Fibroblast of mammary gland (primary cell): Measurements from ENCODE around the gene MSH3.
A peak's percentile ranks its signal among the peaks of the same experiment; 100 is the strongest.
"Not testable (repeated sequence)": the region's sequence is repeated elsewhere in the genome, so short reads cannot be mapped to it uniquely, and the experiment has no call there.

Experiments used
- DNase-seq: peaks from one replicate; pipeline ENCODE4 v3.0.0-alpha.2; 2010; ENCODE audit warnings: low read depth
- H3K4me3 ChIP-seq: 2 replicates; pipeline ENCODE4 v1.5.1; 2011; ENCODE audit warnings: low read depth, mild to moderate bottlenecking, low read length, moderate library complexity; ENCODE audit not compliant: control insufficient read depth
- CTCF ChIP-seq: conservative IDR thresholded peaks from 2 replicates; pipeline ENCODE4 v1.5.1; 2011; ENCODE audit warnings: low read depth, low read length, inconsistent platforms; ENCODE audit not compliant: control insufficient read depth, insufficient read depth

The MSH3 gene

GRCh38 chr5:80777347-80778287 is 123.2 kb downstream of the MSH3 start:
- H3K4me3 ChIP-seq = no peak overlapping the region
- no peak for DNase-seq
- no peak for TF ChIP-seq CTCF

DNA sequence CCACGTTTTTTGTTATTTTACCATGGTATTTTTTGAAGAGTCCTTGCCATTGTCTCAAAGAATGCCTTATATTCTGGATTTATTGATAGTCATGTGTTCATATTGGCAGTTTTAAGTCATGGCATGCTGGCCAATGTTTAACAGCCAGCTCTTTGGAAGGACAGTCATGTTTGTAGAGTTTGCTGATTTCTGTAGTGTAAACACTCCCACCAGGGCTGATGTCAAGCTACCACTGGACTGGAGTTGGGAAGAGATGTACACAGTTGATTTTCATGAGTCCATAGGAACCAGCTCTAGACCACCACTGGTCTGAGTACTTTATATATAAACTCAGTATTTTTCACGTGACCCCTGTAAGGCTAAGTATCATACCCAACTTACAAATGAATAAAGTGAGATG is 125.6 kb downstream of the MSH3 start:
- no peak for DNase-seq
- no peak for TF ChIP-seq CTCF
- no peak overlapping the region for H3K4me3 ChIP-seq

- H3K4me3 ChIP-seq = no peak overlapping the region
- no peak for TF ChIP-seq CTCF
- no peak for DNase-seq
Measured at GRCh38 chr5:80780761-80781285, 126.4 kb downstream of the MSH3 start.

DNA sequence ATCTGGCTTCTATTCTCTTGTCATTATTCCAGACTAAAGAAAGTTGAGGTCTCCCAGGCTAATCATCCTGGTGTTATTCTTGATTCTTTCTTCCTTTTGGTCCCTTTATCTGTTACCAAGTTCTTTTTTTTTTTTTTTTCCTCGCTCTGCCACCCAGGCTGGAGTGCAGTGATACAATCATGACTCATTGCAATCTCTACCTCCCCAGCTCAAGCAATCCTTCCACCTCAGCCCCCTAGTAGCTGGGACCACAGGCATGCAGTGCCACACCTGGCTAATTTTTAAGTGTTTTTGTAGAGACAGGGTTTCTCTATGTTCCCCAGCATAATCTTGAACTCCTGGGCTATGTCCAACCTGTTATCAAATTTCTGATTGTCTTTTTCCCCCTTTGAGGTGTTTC is 126.9 kb downstream of the MSH3 start:
- no peak for TF ChIP-seq CTCF
- DNase-seq = peak; percentile 44

GRCh38 chr5:80782626-80783025 is 128.2 kb downstream of the MSH3 start:
- no peak overlapping the region for H3K4me3 ChIP-seq
- TF ChIP-seq CTCF = no peak
- no peak for DNase-seq

More for the DNA sequence above, 126.9 kb downstream of the MSH3 start:
- H3K4me3 ChIP-seq = no peak overlapping the region

DNA sequence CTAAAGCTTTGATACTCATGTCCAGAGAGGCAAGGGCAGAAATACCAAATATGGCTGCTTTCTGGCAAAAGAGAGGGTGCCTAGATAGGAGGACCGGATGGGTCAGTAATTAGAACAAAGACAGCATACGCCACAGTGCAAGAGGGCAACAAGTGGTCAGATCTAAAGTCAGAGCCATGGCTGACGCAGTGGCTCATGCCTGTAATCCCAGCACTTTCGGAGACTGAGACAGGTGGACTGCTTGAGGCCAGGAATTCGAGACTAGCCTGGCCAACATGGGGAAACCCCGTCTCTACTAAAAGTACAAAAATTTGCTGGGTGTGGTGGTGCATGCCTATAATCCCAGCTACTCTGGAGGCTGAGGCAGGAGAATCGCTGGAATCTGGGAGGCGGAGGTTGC is 129.3 kb downstream of the MSH3 start:
- DNase-seq, H3K4me3 ChIP-seq: not testable (repeated sequence)

DNA sequence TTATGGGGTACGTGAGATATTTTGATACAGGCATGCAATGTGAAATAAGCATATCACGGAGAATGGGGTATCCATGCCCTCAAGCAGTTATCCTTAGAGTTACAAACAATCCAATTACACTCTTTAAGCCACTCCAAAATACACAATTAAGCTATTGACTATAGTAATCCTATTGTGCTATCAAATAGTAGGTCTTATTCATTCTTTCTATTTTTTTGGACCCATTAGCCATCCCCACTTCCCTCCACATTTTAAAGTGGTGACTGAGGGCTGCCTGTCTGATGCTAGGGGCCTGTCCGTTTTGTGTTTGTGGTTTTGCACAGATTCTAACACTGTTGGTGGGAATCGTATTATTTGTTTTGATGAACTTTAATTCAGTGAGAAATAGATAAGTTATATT is 130.0 kb downstream of the MSH3 start:
- no peak for DNase-seq
- no peak for TF ChIP-seq CTCF
- H3K4me3 ChIP-seq = no peak overlapping the region

GRCh38 chr5:80789319-80790016 is 135.0 kb downstream of the MSH3 start:
- DNase-seq, H3K4me3 ChIP-seq: not testable (repeated sequence)
